NCI-H69 (cell line): Measurements from ENCODE around the gene SART3.
"Not testable (repeated sequence)": the region's sequence is repeated elsewhere in the genome, so short reads cannot be mapped to it uniquely, and the experiment has no call there.

ENCODE experiments used
- DNase-seq: peaks from one replicate; lab custom pipeline; 2025; lab: John Stamatoyannopoulos, UW

Gene SART3

GRCh38 chr12:108485371-108485770 is 75.6 kb downstream of the SART3 start:
- DNase-seq: not testable (repeated sequence)

- DNase-seq: no peak
These were observed 76.1 kb downstream of the SART3 start for GRCh38 chr12:108484845-108485244.

DNA sequence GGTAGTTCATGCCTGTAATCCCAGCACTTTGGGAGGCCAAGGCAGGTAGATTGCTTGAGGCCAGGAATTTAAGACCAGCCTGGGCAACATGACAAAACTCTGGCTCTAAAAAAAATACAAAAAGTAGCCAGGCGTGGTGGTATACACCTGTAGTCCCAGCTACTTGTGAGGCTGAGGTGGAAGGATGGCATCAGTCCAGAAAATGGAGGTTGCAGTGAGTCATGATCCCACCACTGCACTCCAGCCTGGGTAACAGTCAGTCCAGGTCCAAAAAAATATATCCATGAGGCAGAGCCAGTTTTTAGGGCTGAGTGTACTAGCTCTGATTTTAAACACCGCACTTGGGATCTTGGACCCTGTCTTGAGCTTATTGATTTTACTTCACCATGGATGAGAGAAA is 76.5 kb downstream of the SART3 start:
- peak; percentile 8 for DNase-seq

DNA sequence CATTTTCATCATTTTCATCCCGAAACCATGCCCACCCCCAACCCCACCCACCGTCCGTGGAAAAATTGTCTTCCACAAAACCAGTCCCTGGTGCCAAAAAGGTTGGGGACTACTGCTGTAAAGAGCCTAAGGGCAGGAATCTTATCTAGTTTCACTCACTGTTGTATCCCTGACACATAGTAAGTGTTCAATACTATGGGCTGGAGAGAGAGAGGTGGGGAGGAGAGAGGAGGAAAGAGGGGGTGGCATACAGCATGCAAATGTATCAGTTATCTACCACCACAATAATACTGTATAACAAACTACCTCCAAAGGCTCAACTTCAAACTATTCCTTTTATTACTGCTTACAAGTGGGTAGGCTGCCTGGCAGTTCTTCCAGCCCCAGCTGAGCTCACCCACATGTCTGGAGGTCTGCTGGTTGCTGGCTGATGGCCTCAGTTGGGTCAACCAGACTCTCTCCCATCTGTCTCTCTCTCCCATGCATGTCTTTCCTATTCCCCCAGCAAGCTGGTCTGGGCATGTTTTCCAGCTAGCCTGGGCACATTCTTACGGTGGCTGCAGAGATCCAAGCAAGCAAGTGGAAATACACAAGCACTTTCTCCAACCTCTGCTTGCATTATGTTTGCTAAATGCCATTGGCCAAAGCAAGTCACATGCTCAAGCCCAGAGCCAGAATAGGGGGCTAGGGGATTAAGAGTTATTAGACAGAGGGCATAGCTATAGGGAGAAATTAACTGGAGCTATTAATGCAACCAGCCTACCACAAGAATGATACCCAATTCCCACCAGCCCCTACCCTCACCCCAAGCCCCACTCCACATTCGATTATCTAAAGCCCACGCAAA is 77.5 kb downstream of the SART3 start:
- DNase-seq: no peak

DNA sequence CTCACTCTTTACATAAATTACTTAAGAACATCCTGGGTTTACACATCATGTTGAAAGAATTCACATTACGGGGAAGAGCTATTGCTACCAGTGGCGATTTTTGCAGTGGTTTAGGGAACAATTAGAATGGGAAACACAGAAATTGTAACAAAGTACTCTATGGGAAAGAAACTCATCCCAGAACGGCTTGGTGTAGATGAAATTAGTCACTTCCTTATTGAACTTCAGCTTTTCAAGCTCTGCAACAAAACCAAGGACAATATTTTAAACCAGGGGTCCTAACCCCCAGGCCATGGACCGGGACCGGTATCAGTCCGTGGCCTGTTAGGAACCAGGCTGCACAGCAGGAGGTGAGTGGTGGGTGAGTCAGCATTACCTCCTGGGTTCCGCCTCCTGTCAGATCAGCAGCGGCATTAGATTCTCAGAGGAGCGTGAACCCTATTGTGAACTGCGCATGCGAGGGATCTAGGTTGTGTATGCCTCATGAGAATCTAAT is 78.2 kb downstream of the SART3 start:
- peak; percentile 8 for DNase-seq

DNA sequence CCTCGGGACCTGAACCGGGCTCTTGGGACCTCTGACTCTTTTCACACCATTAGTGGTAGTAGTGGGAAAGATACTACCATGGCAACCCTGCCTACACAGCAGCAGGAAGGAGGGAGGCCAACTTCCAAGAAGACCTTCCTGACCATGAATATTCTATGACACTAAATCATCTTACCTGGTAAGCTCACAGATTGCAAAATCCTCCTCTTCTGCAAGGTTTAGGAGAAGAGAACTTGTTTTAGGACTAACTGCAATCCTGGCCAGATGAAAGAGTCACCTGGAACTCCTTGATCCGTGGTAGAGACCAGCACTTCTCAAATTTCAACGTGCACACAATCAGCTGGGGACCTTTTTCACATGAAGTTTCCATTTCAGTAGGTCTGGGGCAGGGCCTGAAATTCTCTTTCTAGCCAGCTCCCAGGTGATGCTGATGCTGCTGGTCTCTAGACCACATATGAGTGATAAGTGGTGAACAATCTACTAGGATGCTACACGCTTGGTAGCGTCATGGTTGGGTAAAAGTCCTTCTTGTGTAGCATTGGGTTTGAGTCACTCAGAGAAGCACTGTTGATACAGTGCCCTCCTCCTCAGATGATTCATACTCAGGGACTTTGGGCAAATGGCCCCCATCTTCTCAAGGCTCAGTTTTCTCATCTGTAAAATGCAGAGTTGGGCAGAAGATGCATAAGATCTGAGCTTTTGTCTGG is 81.5 kb downstream of the SART3 start:
- DNase-seq: no peak

DNA sequence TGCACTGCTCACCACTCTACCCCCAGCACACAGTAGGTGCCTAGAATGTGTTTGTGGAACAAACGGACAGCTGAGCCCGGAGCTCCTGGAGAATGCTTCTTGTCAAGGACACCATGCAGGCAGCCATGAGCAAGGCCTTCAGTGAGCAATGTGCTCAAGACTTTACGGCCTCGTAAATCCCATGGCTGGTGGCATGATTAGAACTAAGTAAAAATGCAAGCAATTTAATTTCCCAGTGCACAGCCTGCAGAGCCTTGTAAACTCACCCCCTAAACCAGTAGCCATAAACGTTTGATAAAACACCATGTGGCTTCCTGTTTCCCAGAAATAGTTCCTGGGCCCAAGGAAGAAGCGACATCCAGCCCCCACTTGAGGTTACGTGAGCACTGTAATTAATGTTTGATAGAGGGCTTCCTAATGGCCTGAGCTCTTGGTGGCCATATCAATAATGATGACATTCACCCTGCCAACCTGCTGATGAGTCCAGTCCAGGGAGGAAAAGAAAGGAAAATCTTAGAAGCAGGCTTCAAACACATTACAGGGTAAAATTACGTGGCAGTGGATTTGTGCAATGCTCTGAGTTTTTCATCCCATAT is 82.3 kb downstream of the SART3 start:
- DNase-seq: no peak

GRCh38 chr12:108477881-108478259 is 83.1 kb downstream of the SART3 start:
- DNase-seq: no peak

- DNase-seq: peak; percentile 25
These were observed 83.7 kb downstream of the SART3 start for GRCh38 chr12:108477055-108477880.

- peak; percentile 85 for DNase-seq
These were observed 85.6 kb downstream of the SART3 start for GRCh38 chr12:108475396-108475795.

DNA sequence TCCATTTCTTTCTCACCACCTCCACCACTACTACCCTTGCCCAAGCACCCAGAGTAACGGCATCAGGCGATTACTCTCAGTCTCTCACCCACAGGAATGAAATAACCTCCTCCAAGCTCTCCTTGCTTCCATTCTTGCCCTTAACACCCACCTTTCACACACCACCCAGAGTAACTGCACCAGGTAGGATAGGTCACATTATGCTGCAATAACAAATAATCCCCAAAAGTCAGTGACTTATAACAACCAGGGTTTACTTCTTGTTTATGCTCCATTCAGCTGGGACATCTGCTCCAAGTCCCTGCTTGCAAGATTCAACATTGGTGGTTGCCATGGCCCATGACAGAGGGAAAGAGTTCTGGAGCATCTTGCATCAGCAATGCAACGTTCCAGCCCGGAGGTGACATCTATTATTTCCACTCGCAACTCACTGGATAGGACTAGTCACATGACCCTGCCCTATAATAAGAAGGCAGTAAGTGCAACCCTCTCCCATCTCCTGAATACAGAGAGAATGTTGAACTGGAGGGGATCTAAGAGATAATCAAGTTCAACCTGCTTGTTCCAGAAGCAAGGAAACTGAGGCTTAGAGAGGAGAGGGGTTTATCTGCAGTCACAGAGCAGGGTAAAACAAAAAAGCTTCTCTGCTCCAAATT is 87.4 kb downstream of the SART3 start:
- no peak for DNase-seq
